HL-60 (cell line): ENCODE data around the gene DENND1A.

Experiments used
- POLR2AphosphoS5 ChIP-seq: IDR thresholded peaks from 2 replicates; pipeline ENCODE4 v1.6.1; 2012; ENCODE audit warnings: low read depth
- TF ChIP-seq, protein P1 (sequence below): IDR thresholded peaks from one replicate; pipeline ENCODE4 v1.5.1; 2011; ENCODE audit warnings: low read length, control low read depth, inconsistent platforms; ENCODE audit not compliant: insufficient read depth

DNA sequence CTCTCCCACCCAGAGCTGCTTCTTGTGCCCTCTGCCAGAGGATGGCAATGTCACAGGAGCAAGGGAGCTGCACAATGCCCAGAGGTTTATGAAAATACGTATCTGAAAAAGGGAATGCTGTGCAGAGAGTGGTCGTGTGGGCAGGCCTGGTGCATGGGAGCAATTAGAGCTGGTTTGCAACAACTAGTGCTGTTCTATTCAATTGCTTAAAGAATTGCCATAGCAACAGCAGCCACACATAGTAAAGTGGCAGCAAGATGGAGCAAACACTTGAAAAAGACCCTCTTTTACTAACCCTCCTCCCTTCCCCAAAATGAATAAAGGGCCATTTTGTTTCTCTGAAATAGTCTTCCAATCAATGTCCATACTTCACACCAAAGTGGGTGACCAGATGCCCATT is 407.7 kb downstream of the DENND1A start:
- TF ChIP-seq, protein P1, sequence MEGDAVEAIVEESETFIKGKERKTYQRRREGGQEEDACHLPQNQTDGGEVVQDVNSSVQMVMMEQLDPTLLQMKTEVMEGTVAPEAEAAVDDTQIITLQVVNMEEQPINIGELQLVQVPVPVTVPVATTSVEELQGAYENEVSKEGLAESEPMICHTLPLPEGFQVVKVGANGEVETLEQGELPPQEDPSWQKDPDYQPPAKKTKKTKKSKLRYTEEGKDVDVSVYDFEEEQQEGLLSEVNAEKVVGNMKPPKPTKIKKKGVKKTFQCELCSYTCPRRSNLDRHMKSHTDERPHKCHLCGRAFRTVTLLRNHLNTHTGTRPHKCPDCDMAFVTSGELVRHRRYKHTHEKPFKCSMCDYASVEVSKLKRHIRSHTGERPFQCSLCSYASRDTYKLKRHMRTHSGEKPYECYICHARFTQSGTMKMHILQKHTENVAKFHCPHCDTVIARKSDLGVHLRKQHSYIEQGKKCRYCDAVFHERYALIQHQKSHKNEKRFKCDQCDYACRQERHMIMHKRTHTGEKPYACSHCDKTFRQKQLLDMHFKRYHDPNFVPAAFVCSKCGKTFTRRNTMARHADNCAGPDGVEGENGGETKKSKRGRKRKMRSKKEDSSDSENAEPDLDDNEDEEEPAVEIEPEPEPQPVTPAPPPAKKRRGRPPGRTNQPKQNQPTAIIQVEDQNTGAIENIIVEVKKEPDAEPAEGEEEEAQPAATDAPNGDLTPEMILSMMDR = no peak
- no peak for TF ChIP-seq POLR2AphosphoS5
